Stimulated activated CD4-positive, alpha-beta T cell treated with anti-CD3 and anti-CD28 coated beads, Interleukin-1b, Interleukin-23, amount 100 ng/mL, for 1 hour (primary cell): Measurements from ENCODE around the gene DISC1.
"Not testable (repeated sequence)": the region's sequence is repeated elsewhere in the genome, so short reads cannot be mapped to it uniquely, and the experiment has no call there.

Experiments used
- DNase-seq, 2 donors: peaks; one replicate each; pipeline ENCODE4 v3.0.0-alpha.2; 2020; ENCODE audit warnings: low read depth in 2 of 2

Gene DISC1

GRCh38 chr1:231626535-231626950 is at the start of gene DISC1:
TSS of gene DISC1 (plus strand) at chr1:231626790. CDS start at chr1:231626868, 78 bp downstream.
- no peak for DNase-seq

GRCh38 chr1:231576804-231577718 is 49.5 kb upstream of the DISC1 start:
- no peak for DNase-seq

GRCh38 chr1:231580874-231581273 is 45.7 kb upstream of the DISC1 start:
- DNase-seq: no peak

- DNase-seq: no peak
These were observed 44.7 kb upstream of the DISC1 start for GRCh38 chr1:231581859-231582258.

GRCh38 chr1:231583376-231583775 is 43.2 kb upstream of the DISC1 start:
- DNase-seq: no peak

- DNase-seq: no peak
These were observed 42.5 kb upstream of the DISC1 start for GRCh38 chr1:231584117-231584516.

- no peak for DNase-seq
These were observed 41.7 kb upstream of the DISC1 start for GRCh38 chr1:231584921-231585320.

- DNase-seq: no peak
These were observed 36.0 kb upstream of the DISC1 start for GRCh38 chr1:231590453-231591198.

GRCh38 chr1:231591466-231591865 is 35.1 kb upstream of the DISC1 start:
- DNase-seq: no peak

GRCh38 chr1:231592809-231593208 is 33.8 kb upstream of the DISC1 start:
- no peak for DNase-seq

GRCh38 chr1:231593264-231593663 is 33.3 kb upstream of the DISC1 start:
- DNase-seq: not testable (repeated sequence)

- DNase-seq: no peak
These were observed 32.5 kb upstream of the DISC1 start for GRCh38 chr1:231594123-231594522.

GRCh38 chr1:231594749-231595148 is 31.8 kb upstream of the DISC1 start:
- DNase-seq: no peak

- no peak for DNase-seq
These were observed 30.2 kb upstream of the DISC1 start for GRCh38 chr1:231596337-231596791.

- no peak for DNase-seq
These were observed 28.6 kb upstream of the DISC1 start for GRCh38 chr1:231597971-231598370.

- no peak for DNase-seq
These were observed 26.1 kb upstream of the DISC1 start for GRCh38 chr1:231600458-231600976.

- DNase-seq: no peak
These were observed 24.5 kb upstream of the DISC1 start for GRCh38 chr1:231601824-231602672.

- no peak for DNase-seq
These were observed 24.0 kb upstream of the DISC1 start for GRCh38 chr1:231602673-231602984.

GRCh38 chr1:231603598-231604275 is 22.9 kb upstream of the DISC1 start:
- DNase-seq: no peak

GRCh38 chr1:231604276-231604621 is 22.3 kb upstream of the DISC1 start:
- no peak for DNase-seq
